WTC11 (cell line): ENCODE data around the gene CHMP1A. TPM values are rescaled to one million over a fixed set of nuclear protein-coding genes. Genes with fewer than 3 reads are reported as not detected.

ENCODE experiments used
- ATF2 ChIP-seq: sonication (generic); formaldehyde crosslinking; IDR thresholded peaks from 2 replicates; pipeline ENCODE4 v1.8.1; 2022; ENCODE audit warnings: low read depth, missing genetic modification reagents, borderline replicate concordance
- ETV6 ChIP-seq: sonication (generic); formaldehyde crosslinking; IDR thresholded peaks from 2 replicates; pipeline ENCODE4 v1.8.1; 2022; ENCODE audit warnings: mild to moderate bottlenecking, missing genetic modification reagents
- total RNA-seq: library from RNA; stranded (reverse); gene quantifications from 3 replicates; pipeline ENCODE4 v1.2.3, GENCODE V29; 2021

The CHMP1A gene
- total RNA-seq, 1 experiment from 2014 or later = 76.0 TPM

GRCh38 chr16:89595330-89596060 is 62.0 kb downstream of the CHMP1A start (continued):
- TF ChIP-seq ATF2 (no peak), ETV6 (CRISPR knock-in tag) (no peak)

Other genes with a start within 250 kb of the CHMP1A start
- gene ANKRD11, start 167.1 kb downstream of the CHMP1A start, total RNA-seq = 142 to 184 TPM (median 146 TPM) in 3 replicates
- 132 to 141 TPM (median 133 TPM) in 3 replicates for gene SPG7, start 149.3 kb downstream of the CHMP1A start, total RNA-seq
- gene RPL13, start 97.0 kb downstream of the CHMP1A start, total RNA-seq = 2,631 to 3,314 TPM (median 3,295 TPM) in 3 replicates
- 42.6 to 62.4 TPM (median 55.6 TPM) in 3 replicates for gene CPNE7, start 82.0 kb downstream of the CHMP1A start, total RNA-seq
- gene DPEP1, start 44.1 kb downstream of the CHMP1A start, total RNA-seq = 13.6 to 26.5 TPM (median 24.7 TPM) in 3 replicates
- 12.0 to 12.8 TPM (median 12.2 TPM) in 3 replicates for gene SPATA33, start 128 bp upstream of the CHMP1A start, total RNA-seq
- 79.8 to 102 TPM (median 81.6 TPM) in 3 replicates for gene CDK10, start 29.0 kb upstream of the CHMP1A start, total RNA-seq
- gene SPATA2L, start 44.0 kb upstream of the CHMP1A start, total RNA-seq = 12.1 to 15.7 TPM (median 14.1 TPM) in 3 replicates
- 3.8 to 5.6 TPM (median 4.2 TPM) in 3 replicates for gene VPS9D1, start 63.2 kb upstream of the CHMP1A start, total RNA-seq
- 13.9 to 17.2 TPM (median 16.6 TPM) in 3 replicates for gene ZNF276, start 63.8 kb upstream of the CHMP1A start, total RNA-seq
- gene FANCA, start 158.9 kb upstream of the CHMP1A start, total RNA-seq = 90.5 to 98.7 TPM (median 90.8 TPM) in 3 replicates
- 19.7 to 21.1 TPM (median 20.5 TPM) in 3 replicates for gene SPIRE2, start 170.8 kb upstream of the CHMP1A start, total RNA-seq
- gene TCF25, start 215.9 kb upstream of the CHMP1A start, total RNA-seq = 113 to 155 TPM (median 127 TPM) in 3 replicates